Osteocyte (in vitro differentiated cells): ENCODE results near the gene FAM43B. TPM values are rescaled to one million over a fixed set of nuclear protein-coding genes. Genes with fewer than 3 reads are reported as not detected.
"Not testable (repeated sequence)": the region's sequence is repeated elsewhere in the genome, so short reads cannot be mapped to it uniquely, and the experiment has no call there.

Source experiments
- DNase-seq: peaks from one replicate; pipeline ENCODE4 v3.0.0; 2021; ENCODE audit warnings: mixed read lengths; ENCODE audit not compliant: unreplicated experiment; ENCODE audit errors: extremely low spot score
- H3K27ac Mint-ChIP-seq: one replicate; pipeline ENCODE4 v1.8.0; 2021; ENCODE audit warnings: mild to moderate bottlenecking, mixed read lengths; ENCODE audit not compliant: unreplicated experiment
- H3K27me3 Mint-ChIP-seq: one replicate; pipeline ENCODE4 v1.8.0; 2021; ENCODE audit warnings: mixed read lengths; ENCODE audit not compliant: unreplicated experiment
- H3K36me3 Mint-ChIP-seq: one replicate; pipeline ENCODE4 v1.8.0; 2021; ENCODE audit warnings: mixed read lengths; ENCODE audit not compliant: unreplicated experiment
- H3K4me1 Mint-ChIP-seq: one replicate; pipeline ENCODE4 v1.8.0; 2021; ENCODE audit warnings: mixed read lengths; ENCODE audit not compliant: unreplicated experiment
- H3K4me3 Mint-ChIP-seq: one replicate; pipeline ENCODE4 v1.8.0; 2021; ENCODE audit warnings: mild to moderate bottlenecking, moderate library complexity, mixed read lengths; ENCODE audit not compliant: unreplicated experiment
- H3K9me3 Mint-ChIP-seq: one replicate; pipeline ENCODE4 v1.8.0; 2021; ENCODE audit warnings: mixed read lengths; ENCODE audit not compliant: unreplicated experiment
- CTCF ChIP-seq: fragments of 200-600 bp; sonication (generic); IDR thresholded peaks from 2 replicates; pipeline ENCODE4 v1.5.0; 2021; ENCODE audit warnings: antibody characterized with exemption, mild to moderate bottlenecking, moderate library complexity
- total RNA-seq: library from RNA; stranded (reverse); gene quantifications from 2 replicates; pipeline ENCODE4 v1.2.1, GENCODE V29; 2021

FAM43B gene
- total RNA-seq, 1 donor from 2014 or later = 0.43 TPM

DNA sequence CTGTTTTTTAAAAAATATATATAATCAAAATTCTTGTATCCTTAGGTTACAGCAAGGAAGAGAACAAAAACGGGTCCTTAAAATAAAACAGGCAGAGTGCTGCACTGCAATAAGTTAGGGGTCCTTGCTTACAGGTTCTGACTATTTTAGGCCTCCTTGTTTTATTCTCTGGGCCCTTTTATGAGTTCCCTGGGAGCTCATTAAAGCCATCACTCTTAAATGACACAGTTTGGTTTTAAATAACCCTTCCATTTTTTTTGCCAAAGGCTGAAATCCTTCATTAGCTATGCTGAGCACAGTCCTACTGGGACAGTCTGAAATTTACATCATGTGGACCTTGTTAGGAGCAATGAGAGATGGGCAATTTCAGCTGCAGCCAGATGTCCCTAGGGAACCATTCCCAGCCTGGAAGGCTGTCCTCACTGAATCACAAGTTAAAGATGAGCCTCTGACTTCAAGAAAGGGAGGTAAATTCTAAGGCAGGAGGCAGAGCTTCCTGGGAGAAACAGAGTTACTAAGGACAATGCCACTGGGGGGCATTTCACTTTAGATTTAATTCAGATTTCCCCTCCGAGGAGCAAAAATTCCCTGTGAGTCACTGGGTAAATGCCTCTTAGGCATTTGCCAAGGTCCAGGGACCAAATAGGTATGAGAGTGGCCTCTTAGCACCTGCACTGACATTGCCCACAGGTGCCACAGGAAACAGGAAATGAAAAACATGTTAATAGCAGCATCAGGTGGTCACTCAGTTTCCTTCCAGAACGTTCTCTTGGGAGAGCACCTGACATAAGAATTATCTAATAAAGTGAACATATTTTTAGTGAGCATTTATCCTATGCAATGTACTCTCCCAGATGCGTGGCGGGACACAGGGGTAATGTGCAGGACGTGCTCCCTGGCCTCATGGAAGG is 40.6 kb upstream of the FAM43B start:
- Mint-ChIP-seq H3K27me3 (peaks cover 15% of the 10 kb centered on the region), H3K9me3 (no peaks in the 10 kb centered on the region), H3K27ac (no peak overlapping the region), H3K4me1 (peaks cover 11% of the 10 kb centered on the region), H3K36me3 (no peaks in the 10 kb centered on the region), H3K4me3 (no peak overlapping the region)
- DNase-seq = no peak
- TF ChIP-seq CTCF = no peak

DNA sequence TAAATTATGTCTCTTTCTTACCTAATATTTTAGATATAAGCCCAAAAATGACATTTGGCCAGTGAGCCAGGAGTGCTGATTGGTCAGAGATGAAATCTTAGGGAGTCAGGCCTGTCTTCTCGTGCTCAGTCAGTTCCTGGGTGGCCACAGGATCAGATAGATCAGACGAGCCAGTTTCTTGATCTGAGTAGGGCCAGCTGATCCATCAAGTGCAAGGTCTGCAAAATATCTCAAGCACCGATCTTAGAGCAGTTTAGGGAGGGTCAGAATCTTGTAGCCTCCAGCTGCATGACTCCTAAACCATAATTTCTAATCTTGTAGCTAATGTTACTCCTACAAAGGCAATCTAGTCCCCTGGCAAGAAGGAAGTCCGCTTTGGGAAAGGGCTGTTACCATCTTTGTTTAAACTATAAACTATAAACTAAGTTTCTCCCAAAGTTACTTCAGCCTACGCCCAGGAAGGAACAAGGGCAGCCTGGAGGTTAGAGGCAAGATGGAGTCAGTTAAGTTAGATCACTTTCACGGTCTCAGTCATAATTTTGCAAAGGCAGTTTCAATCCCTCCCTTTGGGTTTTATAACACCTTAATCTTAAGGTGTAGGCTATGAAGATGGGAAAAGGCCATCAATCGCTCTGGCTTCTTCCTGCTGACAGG is 32.6 kb upstream of the FAM43B start:
- H3K27ac Mint-ChIP-seq, H3K9me3 Mint-ChIP-seq, H3K4me3 Mint-ChIP-seq, H3K4me1 Mint-ChIP-seq, DNase-seq, H3K36me3 Mint-ChIP-seq: not testable (repeated sequence)
- peaks cover 39% of the 10 kb centered on the region for H3K27me3 Mint-ChIP-seq

DNA sequence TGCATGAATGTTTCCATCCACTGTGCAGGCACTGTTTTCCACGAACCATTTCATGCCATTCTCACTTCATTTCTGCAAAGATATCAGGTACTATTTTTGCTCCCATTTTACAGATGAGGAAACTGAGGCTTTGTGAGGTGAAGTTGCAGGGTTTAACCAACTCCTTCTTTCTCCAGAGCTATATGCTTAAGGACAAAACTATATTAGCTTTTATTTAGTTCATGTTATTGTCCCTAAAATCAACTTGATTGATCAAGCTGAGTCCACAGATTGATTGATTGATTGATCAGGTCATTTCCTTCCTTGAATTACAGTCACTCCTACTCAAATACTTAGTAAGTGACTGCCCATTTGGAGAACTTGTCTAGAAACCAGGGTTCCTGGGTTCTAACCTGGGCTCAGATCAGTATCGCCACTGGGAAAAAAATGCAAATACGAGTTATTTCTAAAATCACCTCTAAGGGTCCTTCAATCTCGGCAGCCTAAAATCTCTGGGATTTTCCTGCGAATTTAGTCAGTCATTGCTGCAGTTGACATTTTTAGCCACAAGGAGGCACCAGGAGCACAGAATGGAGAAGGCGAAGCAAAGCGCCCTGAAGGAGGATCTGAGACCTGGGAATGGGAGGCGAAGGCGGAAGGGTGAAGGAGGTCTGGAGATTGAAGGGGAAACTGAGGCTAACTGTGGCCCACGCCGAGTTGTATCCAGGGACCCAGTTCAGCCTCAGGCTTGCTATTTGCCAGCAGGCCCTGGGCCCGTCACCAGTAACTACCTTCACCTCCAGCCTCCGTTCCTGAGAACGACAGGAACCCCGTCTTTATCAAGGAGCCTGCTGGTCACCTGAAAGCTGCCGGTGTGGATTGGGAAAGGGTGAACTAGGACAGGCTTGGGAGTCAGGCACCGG is 30.2 kb upstream of the FAM43B start:
- H3K4me1 Mint-ChIP-seq = no peaks in the 10 kb centered on the region
- H3K36me3 Mint-ChIP-seq = no peaks in the 10 kb centered on the region
- DNase-seq = peak; percentile 93
- no peak overlapping the region for H3K27ac Mint-ChIP-seq
- no peak overlapping the region for H3K4me3 Mint-ChIP-seq
- no peaks in the 10 kb centered on the region for H3K9me3 Mint-ChIP-seq
- peak; percentile 90 for TF ChIP-seq CTCF
- peaks cover 50% of the 10 kb centered on the region for H3K27me3 Mint-ChIP-seq

DNA sequence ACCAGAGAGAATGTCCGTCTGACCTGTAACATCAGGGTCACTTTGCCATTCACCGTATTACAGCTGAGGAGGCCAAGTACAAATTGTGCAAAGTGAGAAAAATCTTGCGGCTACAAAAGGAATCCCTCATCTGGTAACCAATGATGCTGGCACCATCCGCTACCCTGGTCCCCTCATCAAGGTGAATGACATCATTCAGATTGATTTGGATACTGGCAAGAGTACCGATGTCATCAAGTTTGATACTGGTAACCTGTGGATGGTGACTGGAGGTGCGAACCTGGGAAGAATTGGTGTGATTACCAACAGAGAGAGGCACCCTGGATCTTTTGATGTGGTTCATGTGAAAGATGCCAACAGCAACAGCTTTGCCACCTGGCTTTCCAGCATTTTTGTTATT is 26.1 kb upstream of the FAM43B start:
- no peak for DNase-seq
- Mint-ChIP-seq H3K36me3 (no peaks in the 10 kb centered on the region), H3K9me3 (no peaks in the 10 kb centered on the region), H3K27me3 (peaks cover 51% of the 10 kb centered on the region), H3K4me1 (peaks cover 8% of the 10 kb centered on the region), H3K4me3 (no peak overlapping the region), H3K27ac (no peak overlapping the region)
- no peak for TF ChIP-seq CTCF

DNA sequence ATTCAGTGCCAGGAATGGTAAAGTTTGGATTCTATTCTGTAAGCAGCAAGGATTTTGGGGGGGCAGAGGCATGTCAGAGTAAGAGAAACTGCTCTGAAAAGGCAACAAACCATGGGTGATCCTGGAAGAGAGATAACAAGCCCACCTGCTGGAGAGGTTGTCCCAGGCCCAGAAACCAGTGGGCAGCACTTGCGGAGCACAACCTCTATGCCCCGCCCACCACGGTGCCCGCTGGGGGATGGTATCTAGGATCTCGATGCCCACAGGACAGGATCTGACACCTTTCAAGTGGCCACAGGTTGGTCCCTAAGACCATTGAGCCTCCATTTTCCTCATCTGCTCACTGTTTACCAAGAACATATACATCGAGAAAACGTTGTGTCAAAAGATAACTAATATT is 24.2 kb upstream of the FAM43B start:
- Mint-ChIP-seq H3K27me3 (peaks cover 57% of the 10 kb centered on the region), H3K27ac (no peak overlapping the region), H3K36me3 (no peaks in the 10 kb centered on the region), H3K4me1 (peaks cover 14% of the 10 kb centered on the region), H3K4me3 (no peak overlapping the region), H3K9me3 (no peaks in the 10 kb centered on the region)
- no peak for TF ChIP-seq CTCF
- no peak for DNase-seq
